ENCODE results near the gene UNC13B. TPM values are rescaled to one million over a fixed set of nuclear protein-coding genes. Genes with fewer than 3 reads are reported as not detected.

Gene UNC13B
- total RNA-seq: 16.8 and 30.6 TPM in 2 replicates

DNA sequence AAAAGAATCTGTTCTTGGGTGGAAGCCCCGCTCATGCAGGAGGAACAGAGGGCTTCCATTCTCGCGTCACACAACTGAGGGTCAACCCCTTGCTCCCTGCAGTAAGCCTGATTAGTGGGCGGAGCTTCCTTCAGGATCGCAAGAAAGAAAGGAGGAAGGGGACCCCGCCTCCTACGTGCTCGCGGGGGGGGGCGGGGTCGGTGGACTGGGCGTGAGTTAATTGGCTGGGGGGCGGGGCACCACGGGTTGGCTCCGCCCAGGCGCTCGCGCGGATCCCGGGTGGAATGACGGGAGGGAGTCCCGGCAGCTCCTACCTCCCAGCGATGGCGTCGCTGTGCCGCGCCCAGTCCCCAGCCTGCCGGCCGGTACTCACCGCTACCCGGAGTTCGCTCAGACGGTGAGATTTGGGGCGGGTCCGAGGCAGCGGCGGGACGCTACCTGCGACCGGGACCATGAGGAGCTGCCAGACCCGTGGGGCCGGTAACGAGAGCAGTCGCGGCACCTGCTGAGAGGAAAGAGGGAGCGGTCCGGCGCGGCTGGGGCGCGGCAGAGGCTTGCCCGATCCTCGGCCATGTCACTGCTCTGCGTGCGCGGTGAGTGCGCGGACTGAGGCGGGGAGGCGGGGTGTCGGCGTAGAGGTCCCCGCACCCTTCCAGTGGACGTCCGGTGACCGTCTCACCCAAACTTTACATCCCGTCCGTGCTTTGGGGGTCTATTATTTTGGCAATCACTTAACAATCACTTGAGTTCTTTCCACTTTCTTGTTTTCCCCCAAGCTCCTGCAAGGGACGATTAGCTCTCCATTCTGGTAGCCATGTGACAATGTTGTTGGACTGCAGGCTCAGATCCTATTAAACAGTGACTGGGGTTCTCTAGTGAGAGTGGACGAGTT lies at the start of gene UNC13B:
Gene UNC13B (plus strand): TSS at position 297 of the 892 bp plus-strand sequence. CDS start 275 bp downstream, at position 572.
- TF ChIP-seq CTCF (IDR thresholded peaks at IDR 0.05; ENCODE audit: insufficient read depth, low read length, severe bottlenecking): peak; percentile 23
- Histone ChIP-seq H3K36me3 (ENCODE audit: control insufficient read depth, insufficient read depth, low read length) (no peaks in the 10 kb centered on the region), H3K4me3 (ENCODE audit: low read depth, low read length) (peak within 1 kb of the TSS; percentile 88), H3K27me3 (ENCODE audit: control insufficient read depth, insufficient read depth, low read length) (no peaks in the 10 kb centered on the region)
- FAIRE-seq (no peak), DNase-seq (ENCODE audit: low read depth) (peak; percentile 81)

GRCh38 chr9:35112257-35113020 lies 49.4 kb upstream of the UNC13B start:
- Histone ChIP-seq H3K36me3 (ENCODE audit: control insufficient read depth, insufficient read depth, low read length) (peaks cover 2% of the 10 kb centered on the region), H3K4me3 (ENCODE audit: low read depth, low read length) (no peak overlapping the region), H3K27me3 (ENCODE audit: control insufficient read depth, insufficient read depth, low read length) (no peaks in the 10 kb centered on the region)
- no peak for TF ChIP-seq CTCF (IDR thresholded peaks at IDR 0.05; ENCODE audit: insufficient read depth, low read length, severe bottlenecking)
- FAIRE-seq (no peak), DNase-seq (ENCODE audit: low read depth) (peak; percentile 84)

DNA sequence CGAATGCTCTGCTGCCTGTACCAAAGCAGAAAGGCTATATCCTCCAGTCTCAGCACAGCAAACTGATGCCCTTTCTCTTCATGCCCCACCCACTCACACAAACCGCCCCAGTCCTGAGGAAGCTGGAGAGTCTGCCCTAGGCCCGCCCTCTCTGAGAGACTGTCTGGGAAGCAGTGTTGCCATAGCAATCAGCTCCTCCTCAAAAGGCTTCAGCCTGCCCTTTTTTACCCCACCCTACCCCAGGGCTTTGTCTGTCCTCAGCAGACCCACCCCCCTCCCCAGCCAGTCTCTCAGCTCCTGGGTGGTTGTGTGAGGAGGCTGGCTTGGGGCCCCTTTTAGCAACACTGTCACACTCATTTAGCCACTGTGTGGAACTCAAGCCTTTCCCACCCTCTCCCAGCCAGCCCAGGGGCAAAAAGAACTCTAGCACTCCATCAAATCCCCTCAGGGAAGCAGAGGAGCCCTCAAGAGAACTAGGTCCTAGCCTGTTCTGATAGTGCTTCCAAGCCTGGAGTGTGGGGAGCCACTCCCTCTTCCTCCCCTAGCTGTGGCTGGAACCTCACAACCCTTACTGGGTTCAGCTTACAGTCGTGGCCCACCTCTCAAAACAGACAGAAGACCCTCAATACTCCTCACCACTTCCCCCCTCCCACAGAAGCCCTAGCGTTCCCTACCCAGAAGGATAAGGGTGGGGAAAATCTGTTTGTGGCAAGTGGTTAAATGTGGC lies 47.5 kb upstream of the UNC13B start:
- Histone ChIP-seq H3K36me3 (ENCODE audit: control insufficient read depth, insufficient read depth, low read length) (no peaks in the 10 kb centered on the region), H3K4me3 (ENCODE audit: low read depth, low read length) (peak overlapping the region; percentile 74), H3K27me3 (ENCODE audit: control insufficient read depth, insufficient read depth, low read length) (no peaks in the 10 kb centered on the region)
- DNase-seq (ENCODE audit: low read depth): peak; percentile 93
- FAIRE-seq: no peak
- TF ChIP-seq CTCF (IDR thresholded peaks at IDR 0.05; ENCODE audit: insufficient read depth, low read length, severe bottlenecking): no peak

DNA sequence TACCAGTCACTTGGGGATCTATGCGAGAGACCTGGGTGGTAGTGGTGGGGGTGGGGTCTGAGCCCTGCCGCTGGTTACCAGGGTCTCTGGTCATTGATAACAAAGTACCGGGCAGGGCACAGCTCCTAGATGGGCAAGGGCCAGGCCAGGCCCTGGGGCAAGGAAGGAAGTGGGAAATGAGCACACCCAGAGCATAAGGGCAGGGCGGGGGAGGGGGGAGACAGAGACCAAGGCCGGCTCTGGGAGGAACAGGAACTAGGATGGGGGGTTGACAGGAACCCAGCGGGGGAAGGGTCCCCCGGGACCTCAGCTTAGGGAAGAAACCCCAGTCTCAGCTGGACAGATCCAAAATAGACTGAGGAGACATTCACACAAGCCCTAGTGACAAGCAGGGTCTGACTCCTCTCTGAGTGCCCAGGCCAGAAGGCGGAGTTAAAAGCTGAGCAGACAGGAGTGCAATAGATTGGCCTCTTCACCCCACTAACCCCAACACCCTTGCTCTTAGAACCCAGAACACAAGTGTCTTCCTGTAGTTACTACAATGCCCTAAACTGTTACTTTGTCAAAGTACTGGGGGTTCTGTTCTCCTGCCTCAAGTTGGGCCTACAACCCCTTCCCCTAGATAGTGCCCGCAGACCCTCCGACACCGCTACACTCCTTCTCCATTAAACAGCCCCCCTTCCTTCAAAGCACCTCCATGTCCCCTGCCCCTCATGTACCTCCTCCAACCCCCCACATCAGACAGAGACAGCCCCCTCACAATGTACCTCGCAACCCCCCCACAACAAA lies 46.8 kb upstream of the UNC13B start:
- Histone ChIP-seq H3K36me3 (ENCODE audit: control insufficient read depth, insufficient read depth, low read length) (no peaks in the 10 kb centered on the region), H3K27me3 (ENCODE audit: control insufficient read depth, insufficient read depth, low read length) (no peaks in the 10 kb centered on the region), H3K4me3 (ENCODE audit: low read depth, low read length) (peak overlapping the region; percentile 74)
- no peak for TF ChIP-seq CTCF (IDR thresholded peaks at IDR 0.05; ENCODE audit: insufficient read depth, low read length, severe bottlenecking)
- DNase-seq (ENCODE audit: low read depth) (peak; percentile 68), FAIRE-seq (no peak)

Measured in bronchial epithelial cell (primary cell).